GM12878 (cell line): ENCODE measurements around the gene MAP3K7CL. TPM values are rescaled to one million over a fixed set of nuclear protein-coding genes. Genes with fewer than 3 reads are reported as not detected.

Experiments
- ATAC-seq: fragments of 200-7000 bp; cut with Tn5 transposase; 3 replicates; pipeline ENCODE4 v1.9.1; 2020; ENCODE audit warnings: mild to moderate bottlenecking, moderate library complexity
- BruUV-seq: library from RNA; stranded (reverse); fragments of 400-500 nt; replicated peaks from 2 replicates; lab custom pipeline; 2021; lab: Mats Ljungman, UMichigan
- CTCF ChIA-PET: fragments of 300-600 bp; sonication (Branson Sonifier 250); formaldehyde crosslinking; extraction: SDS; loops from one replicate; lab custom pipeline; 2021; ENCODE audit warnings: inconsistent platforms; lab: Yijun Ruan, JAX
- POLR2A ChIA-PET: fragments of 350-600 bp; formaldehyde crosslinking; extraction: SDS; loops from one replicate; lab custom pipeline; 2021; ENCODE audit warnings: inconsistent platforms; lab: Charles Lee
- RAD21 ChIA-PET: fragments of 300-600 bp; sonication (Branson Sonifier 250); formaldehyde crosslinking; loops from one replicate; lab custom pipeline; 2023; ENCODE audit warnings: antibody characterized with exemption; ENCODE audit not compliant: unreplicated experiment; lab: Charles Lee
- SMC1A ChIA-PET: fragments of 300-600 bp; sonication (Branson Sonifier 250); formaldehyde crosslinking; loops from one replicate; lab custom pipeline; 2023; ENCODE audit not compliant: unreplicated experiment, uncharacterized antibody; lab: Charles Lee
- DNase-seq: peaks from one replicate; pipeline ENCODE4 v3.0.0-alpha.2; 2011; ENCODE audit warnings: low read depth, low spot score
- FAIRE-seq: peaks from 3 replicates; lab custom pipeline; 2011; peaks lifted over from hg19 to GRCh38; lab: Jason Lieb, UNC
- H2AFZ ChIP-seq: 2 replicates; pipeline ENCODE4 v1.6.0; 2011; ENCODE audit warnings: low read depth, low read length, control low read depth; ENCODE audit not compliant: control insufficient read depth
- H3K27ac ChIP-seq: 2 replicates; pipeline ENCODE4 v1.5.1; 2011; ENCODE audit warnings: control low read depth; ENCODE audit not compliant: control insufficient read depth, insufficient read depth
- H3K27me3 ChIP-seq, 2 experiments: replicated peaks in 1 of 2; 2 replicates each; pipeline versions ENCODE4 v1.6.0 to v1.6.1; 2011; ENCODE audit warnings: low read length in 1 of 2; ENCODE audit not compliant: control insufficient read depth in 2 of 2, insufficient read depth in 2 of 2
- H3K36me3 ChIP-seq, 2 experiments: 2 replicates each; pipeline ENCODE4 v1.5.1; 2011; ENCODE audit warnings: low read length in 1 of 2; ENCODE audit not compliant: control insufficient read depth in 2 of 2, insufficient read depth in 2 of 2
- H3K4me1 ChIP-seq: 2 replicates; pipeline ENCODE4 v1.6.1; 2011; ENCODE audit warnings: mild to moderate bottlenecking, low read length, moderate library complexity, mixed read lengths; ENCODE audit not compliant: control insufficient read depth, insufficient read depth
- H3K4me2 ChIP-seq: 2 replicates; pipeline ENCODE4 v1.6.0; 2011; ENCODE audit warnings: control low read depth; ENCODE audit not compliant: control insufficient read depth, insufficient read depth
- H3K4me3 ChIP-seq: fragments of 200-600 bp; sonication (generic); 2 replicates; pipeline ENCODE4 v1.5.1; 2016
- H3K79me2 ChIP-seq: 2 replicates; pipeline ENCODE4 v1.6.0; 2011; ENCODE audit warnings: low read length; ENCODE audit not compliant: control insufficient read depth, insufficient read depth
- H3K9ac ChIP-seq: 2 replicates; pipeline ENCODE4 v1.8.0; 2011; ENCODE audit warnings: low read length, control low read depth, mixed read lengths; ENCODE audit not compliant: control insufficient read depth, insufficient read depth
- H3K9me3 ChIP-seq: replicated peaks from 3 replicates; pipeline ENCODE4 v1.5.1; 2011; ENCODE audit warnings: mild to moderate bottlenecking, low read length; ENCODE audit not compliant: control insufficient read depth, insufficient read depth
- H4K20me1 ChIP-seq: 2 replicates; pipeline ENCODE4 v1.6.0; 2011; ENCODE audit not compliant: control insufficient read depth, insufficient read depth
- ATF7 ChIP-seq: fragments of 450-650 bp; IDR thresholded peaks from 2 replicates; pipeline ENCODE4 v1.6.1; 2016; ENCODE audit warnings: low read depth, mild to moderate bottlenecking
- BRCA1 ChIP-seq: IDR thresholded peaks from 2 replicates; pipeline ENCODE4 v1.6.1; 2011; ENCODE audit warnings: low read depth, low read length, improper control_type of control experiment
- CREM ChIP-seq: IDR thresholded peaks from 2 replicates; pipeline ENCODE4 v1.6.1; 2014; ENCODE audit warnings: antibody characterized with exemption, low read depth
- ETV6 ChIP-seq, 2 experiments: fragments of 450-650 bp in 1 of 2; IDR thresholded peaks in 1 of 2; conservative IDR thresholded peaks in 1 of 2; 2 replicates each; pipeline ENCODE4 v1.6.1; 2014; ENCODE audit warnings: antibody characterized with exemption in 1 of 2, borderline replicate concordance in 1 of 2, low read depth in 1 of 2, mild to moderate bottlenecking in 1 of 2, moderate library complexity in 1 of 2
- HDAC2 ChIP-seq: fragments of 200-600 bp; sonication (generic); IDR thresholded peaks from 2 replicates; pipeline ENCODE4 v1.6.1; 2017
- HSF1 ChIP-seq: fragments of 150-350 bp; IDR thresholded peaks from 2 replicates; pipeline ENCODE4 v1.6.1; 2014; ENCODE audit warnings: mild to moderate bottlenecking, low read depth, low read length
- KDM1A ChIP-seq: fragments of 200-600 bp; sonication (generic); IDR thresholded peaks from 2 replicates; pipeline ENCODE4 v1.6.1; 2016; ENCODE audit warnings: borderline replicate concordance
- MEF2A ChIP-seq: IDR thresholded peaks from 2 replicates; pipeline ENCODE4 v1.6.1; 2011; ENCODE audit warnings: low read depth, mild to moderate bottlenecking, low read length, moderate library complexity; ENCODE audit not compliant: insufficient read depth
- MTA3 ChIP-seq: IDR thresholded peaks from 2 replicates; pipeline ENCODE4 v1.6.1; 2012; ENCODE audit warnings: low read length, inconsistent platforms, borderline replicate concordance
- NFYA ChIP-seq: IDR thresholded peaks from 2 replicates; pipeline ENCODE4 v1.6.1; 2011; ENCODE audit warnings: low read depth, mild to moderate bottlenecking, low read length, improper control_type of control experiment, borderline replicate concordance
- RB1 ChIP-seq: fragments of 450-650 bp; formaldehyde crosslinking; IDR thresholded peaks from 2 replicates; pipeline ENCODE4 v1.6.1; 2017; ENCODE audit warnings: mild to moderate bottlenecking, borderline replicate concordance
- RUNX3 ChIP-seq: IDR thresholded peaks from 2 replicates; pipeline ENCODE4 v1.6.1; 2012; ENCODE audit warnings: low read length, inconsistent platforms
- SREBF1 ChIP-seq: IDR thresholded peaks from 2 replicates; pipeline ENCODE4 v1.6.1; 2012; ENCODE audit warnings: mild to moderate bottlenecking, low read length
- YBX1 ChIP-seq: fragments of 450-650 bp; IDR thresholded peaks from 2 replicates; pipeline ENCODE4 v1.6.1; 2016; ENCODE audit warnings: antibody characterized with exemption
- WGBS: methylation state at CpG from one replicate; pipeline ENCODE4 v1.1.6; 2016; ENCODE audit warnings: low lambda C conversion rate; ENCODE audit not compliant: insufficient replicate concordance, insufficient coverage; ENCODE audit errors: missing lambda C conversion rate; 5-methylcytosine and 5-hydroxymethylcytosine counted together
- in situ Hi-C: fragments of 300-500 bp; cut with MboI; formaldehyde crosslinking; loops from 9 replicates; pipeline ENCODE4 v1.14.3; 2018; ENCODE audit warnings: mixed read lengths
- intact Hi-C: fragments of 100-400 bp; cut with micrococcal nuclease; formaldehyde crosslinking; loops from one replicate; pipeline ENCODE4 v1.14.2; 2022; ENCODE audit not compliant: unreplicated experiment
- polyA plus RNA-seq, 11 experiments: library from polyadenylated mRNA; depleted of rRNA in 4 of 11; unstranded in 6 of 11; stranded (reverse) in 5 of 11; fragments of >200 nt; fragmentation: Nextera tagmentation in 4 of 11; fragmentation: Illumina TruSeq in 1 of 11; extraction: Ambion mirVana in 4 of 11; extraction: Trizol in 1 of 11; gene quantifications; 1 replicate in 1 of 11; 2 replicates in 10 of 11; pipeline versions ENCODE4 v1.2.1 to v1.2.3, GENCODE V29; 2011 to 2016; ENCODE audit warnings: inconsistent platforms in 2 of 11, missing spikeins in 2 of 11, low read depth in 1 of 11
- total RNA-seq, 4 experiments: library from RNA; depleted of rRNA in 3 of 4; stranded (reverse); fragments of >200 nt in 3 of 4; fragmentation: Illumina TruSeq in 1 of 4; extraction: Trizol in 1 of 4; gene quantifications; 2 replicates each; pipeline versions ENCODE4 v1.2.1 to v1.2.3, GENCODE V29; 2013 to 2021
- TF ChIP-seq, protein P1 (sequence below): IDR thresholded peaks from 2 replicates; pipeline ENCODE4 v1.6.1; 2012; ENCODE audit warnings: improper control_type of control experiment, low read depth, low read length; ENCODE audit not compliant: insufficient replicate concordance

The MAP3K7CL gene
- total and polyA plus RNA-seq, 10 of the 15 experiments (the other 5 are each of a cell fraction or from before 2014, with no cell fraction given), result 3.2 to 19.7 (median 6.6) TPM

DNA sequence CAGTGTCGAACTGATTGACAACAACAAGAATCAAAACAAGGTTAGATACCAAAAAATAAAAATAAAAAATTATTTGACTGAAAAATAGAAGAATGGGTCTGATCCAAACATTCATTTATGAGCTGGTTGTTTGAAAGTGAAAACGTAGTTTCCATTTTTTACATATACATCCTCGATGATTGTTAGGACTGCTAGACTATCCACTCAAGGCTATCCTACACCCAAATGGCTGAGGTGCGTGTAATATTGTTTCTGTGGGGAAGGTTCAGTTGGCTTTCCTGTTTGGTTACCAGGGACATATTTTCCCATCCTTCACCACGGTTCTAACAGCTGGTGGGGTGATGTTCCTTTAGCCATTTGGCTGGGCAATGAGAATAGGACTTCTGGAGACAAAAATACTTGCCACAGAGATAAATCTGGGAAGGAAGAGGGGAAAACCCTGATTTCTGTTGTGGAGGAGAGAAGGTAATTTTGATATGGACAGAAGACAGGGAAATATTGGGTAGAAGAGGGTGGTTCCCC is 66.3 kb downstream of the MAP3K7CL start:
- in situ Hi-C loops, result no loop called here
- FAIRE-seq (peak; percentile 56), ATAC-seq (peak; percentile 59), DNase-seq (no peak)
- Histone ChIP-seq H3K4me1 (peaks cover 13% of the 10 kb centered on the region), H3K36me3 (no peaks in the 10 kb centered on the region), H3K4me2 (peak overlapping the region; percentile 67), H3K79me2 (no peaks in the 10 kb centered on the region), H4K20me1 (no peaks in the 10 kb centered on the region), H3K27me3 (no peaks in the 10 kb centered on the region), H3K9ac (peak overlapping the region; percentile 38), H3K4me3 (peak overlapping the region; percentile 51; the same call in 1 of the 2 replicates), H3K27ac (peak overlapping the region; percentile 80), H3K9me3 (peaks cover 6% of the 10 kb centered on the region; the same call in 2 of the 3 replicates), H2AFZ (peak overlapping the region; percentile 88)
- ChIA-PET POLR2A (interaction anchor here (0.9 to 1.8 kb wide), 8 partner anchors 9 to 108 kb away, joined by 3 to 12 read pairs (median 6); no protein-coding TSS in a partner anchor), RAD21 (interaction anchor here (0.6 to 3.0 kb wide), 17 partner anchors 9 to 180 kb away, joined by 3 to 20 read pairs (median 6); partner anchors contain the start of genes BACH1 and CCT8), SMC1A (interaction anchor here (0.6 to 6.3 kb wide), 15 partner anchors 9 to 627 kb away, joined by 3 to 42 read pairs (median 4); no protein-coding TSS in a partner anchor), CTCF (interaction anchor here (0.7 to 4.4 kb wide), 13 partner anchors 9 to 179 kb away, joined by 3 to 34 read pairs (median 4); no protein-coding TSS in a partner anchor)
- 1% methylated on average over 5 of the region's 5 CpGs for WGBS
- intact Hi-C loops, result loop anchor here (1.0 kb wide), 2 partner anchors 37 to 104 kb away; no protein-coding TSS in a partner anchor
- BruUV-seq, result TSS peak; percentile 99
- TF ChIP-seq YBX1 (no peak), CREM (no peak), NFYA (no peak), MEF2A (no peak), BRCA1 (no peak), HSF1 (no peak), MTA3 (peak; percentile 63; the same call in 1 of the 2 replicates), HDAC2 (no peak), RB1 (no peak), ETV6 (conservative IDR thresholded peaks at IDR 0.05 in 1 of 2, IDR thresholded peaks at IDR 0.05 in 1 of 2; ENCODE audit: borderline replicate concordance in 1 of 2, low read depth in 1 of 2) (no peak), SREBF1 (no peak), RUNX3 (no peak), KDM1A (no peak), ATF7 (no peak)
- TF ChIP-seq, protein P1, sequence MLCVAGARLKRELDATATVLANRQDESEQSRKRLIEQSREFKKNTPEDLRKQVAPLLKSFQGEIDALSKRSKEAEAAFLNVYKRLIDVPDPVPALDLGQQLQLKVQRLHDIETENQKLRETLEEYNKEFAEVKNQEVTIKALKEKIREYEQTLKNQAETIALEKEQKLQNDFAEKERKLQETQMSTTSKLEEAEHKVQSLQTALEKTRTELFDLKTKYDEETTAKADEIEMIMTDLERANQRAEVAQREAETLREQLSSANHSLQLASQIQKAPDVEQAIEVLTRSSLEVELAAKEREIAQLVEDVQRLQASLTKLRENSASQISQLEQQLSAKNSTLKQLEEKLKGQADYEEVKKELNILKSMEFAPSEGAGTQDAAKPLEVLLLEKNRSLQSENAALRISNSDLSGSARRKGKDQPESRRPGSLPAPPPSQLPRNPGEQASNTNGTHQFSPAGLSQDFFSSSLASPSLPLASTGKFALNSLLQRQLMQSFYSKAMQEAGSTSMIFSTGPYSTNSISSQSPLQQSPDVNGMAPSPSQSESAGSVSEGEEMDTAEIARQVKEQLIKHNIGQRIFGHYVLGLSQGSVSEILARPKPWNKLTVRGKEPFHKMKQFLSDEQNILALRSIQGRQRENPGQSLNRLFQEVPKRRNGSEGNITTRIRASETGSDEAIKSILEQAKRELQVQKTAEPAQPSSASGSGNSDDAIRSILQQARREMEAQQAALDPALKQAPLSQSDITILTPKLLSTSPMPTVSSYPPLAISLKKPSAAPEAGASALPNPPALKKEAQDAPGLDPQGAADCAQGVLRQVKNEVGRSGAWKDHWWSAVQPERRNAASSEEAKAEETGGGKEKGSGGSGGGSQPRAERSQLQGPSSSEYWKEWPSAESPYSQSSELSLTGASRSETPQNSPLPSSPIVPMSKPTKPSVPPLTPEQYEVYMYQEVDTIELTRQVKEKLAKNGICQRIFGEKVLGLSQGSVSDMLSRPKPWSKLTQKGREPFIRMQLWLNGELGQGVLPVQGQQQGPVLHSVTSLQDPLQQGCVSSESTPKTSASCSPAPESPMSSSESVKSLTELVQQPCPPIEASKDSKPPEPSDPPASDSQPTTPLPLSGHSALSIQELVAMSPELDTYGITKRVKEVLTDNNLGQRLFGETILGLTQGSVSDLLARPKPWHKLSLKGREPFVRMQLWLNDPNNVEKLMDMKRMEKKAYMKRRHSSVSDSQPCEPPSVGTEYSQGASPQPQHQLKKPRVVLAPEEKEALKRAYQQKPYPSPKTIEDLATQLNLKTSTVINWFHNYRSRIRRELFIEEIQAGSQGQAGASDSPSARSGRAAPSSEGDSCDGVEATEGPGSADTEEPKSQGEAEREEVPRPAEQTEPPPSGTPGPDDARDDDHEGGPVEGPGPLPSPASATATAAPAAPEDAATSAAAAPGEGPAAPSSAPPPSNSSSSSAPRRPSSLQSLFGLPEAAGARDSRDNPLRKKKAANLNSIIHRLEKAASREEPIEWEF, result no peak
